KOPT-K1 (cell line): ENCODE results near the gene SNX25.

Experiments used
- H3K27ac ChIP-seq: fragments of 200-600 bp; sonication (generic); 2 replicates; pipeline ENCODE4 v1.5.1; 2016; ENCODE audit warnings: antibody characterized with exemption, mild to moderate bottlenecking, low read depth, low read length; ENCODE audit not compliant: poor library complexity, severe bottlenecking
- H3K36me3 ChIP-seq: fragments of 200-600 bp; sonication (generic); 2 replicates; pipeline ENCODE4 v1.5.1; 2017; ENCODE audit warnings: antibody characterized with exemption, mild to moderate bottlenecking, low read length, moderate library complexity; ENCODE audit not compliant: insufficient read depth
- H3K9me3 ChIP-seq: fragments of 200-600 bp; sonication (generic); 2 replicates; pipeline ENCODE4 v1.5.1; 2017; ENCODE audit warnings: antibody characterized with exemption, low read length, mild to moderate bottlenecking; ENCODE audit not compliant: insufficient read depth, poor library complexity, severe bottlenecking

Gene SNX25

GRCh38 chr4:185285632-185286393, 76.4 kb downstream of the SNX25 start:
- Histone ChIP-seq H3K27ac (no peak overlapping the region), H3K9me3 (no peaks in the 10 kb centered on the region), H3K36me3 (0 out of 2 replicates have a peak, but pooled peaks cover 11% of the 10 kb centered on the region)

GRCh38 chr4:185286571-185286970, 77.2 kb downstream of the SNX25 start:
- H3K9me3 ChIP-seq, result no peaks in the 10 kb centered on the region
- H3K27ac ChIP-seq, result no peak overlapping the region
- 0 out of 2 replicates have a peak, but pooled peaks cover 11% of the 10 kb centered on the region for H3K36me3 ChIP-seq

- Histone ChIP-seq H3K36me3 (0 out of 2 replicates have a peak, but pooled peaks cover 11% of the 10 kb centered on the region), H3K27ac (no peak overlapping the region), H3K9me3 (no peaks in the 10 kb centered on the region)
Measured at GRCh38 chr4:185287031-185287430, 77.6 kb downstream of the SNX25 start.

DNA sequence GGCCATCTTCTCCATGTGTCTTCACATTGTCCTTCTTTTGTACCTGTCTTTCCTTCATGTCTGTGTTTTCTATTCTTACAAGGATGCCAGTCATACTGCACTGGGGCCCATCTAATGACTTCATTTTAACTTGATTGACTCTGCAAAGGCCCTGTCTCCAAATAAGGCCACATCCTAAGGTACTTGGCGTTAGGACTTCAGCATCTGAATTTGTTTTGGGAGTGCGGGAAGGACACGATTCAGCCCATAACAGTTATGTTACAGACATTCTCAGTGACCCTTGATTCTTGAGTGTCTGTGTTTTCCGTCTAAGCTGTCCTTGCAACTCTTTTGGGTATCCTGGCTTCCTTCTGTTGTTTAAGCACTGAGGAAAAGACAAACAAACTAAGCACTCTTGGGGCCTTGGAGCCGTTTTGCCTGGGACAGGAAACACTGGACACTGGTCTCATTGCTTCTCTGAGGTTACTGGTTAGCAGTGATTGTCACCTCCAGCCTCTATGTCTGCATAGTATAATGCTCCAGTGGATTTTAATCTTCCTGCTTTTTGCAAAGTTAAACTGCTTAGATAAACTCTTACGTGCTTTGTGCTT, 80.7 kb downstream of the SNX25 start:
- H3K36me3 ChIP-seq, result peaks cover 21% of the 10 kb centered on the region; the same call in 1 of the 2 replicates
- H3K9me3 ChIP-seq, result no peaks in the 10 kb centered on the region
- H3K27ac ChIP-seq, result no peak overlapping the region

- Histone ChIP-seq H3K36me3 (peaks cover 21% of the 10 kb centered on the region; the same call in 1 of the 2 replicates), H3K9me3 (no peaks in the 10 kb centered on the region), H3K27ac (no peak overlapping the region)
Measured at GRCh38 chr4:185290656-185291055, 81.3 kb downstream of the SNX25 start.

GRCh38 chr4:185293202-185293601, 83.8 kb downstream of the SNX25 start:
- Histone ChIP-seq H3K36me3 (peaks cover 21% of the 10 kb centered on the region; the same call in 1 of the 2 replicates), H3K27ac (no peak overlapping the region)

GRCh38 chr4:185296665-185297460, 87.5 kb downstream of the SNX25 start:
- Histone ChIP-seq H3K9me3 (no peaks in the 10 kb centered on the region), H3K27ac (no peak overlapping the region), H3K36me3 (peaks cover 10% of the 10 kb centered on the region; the same call in 1 of the 2 replicates)

More at GRCh38 chr4:185293202-185293601, 83.8 kb downstream of the SNX25 start:
- no peaks in the 10 kb centered on the region for H3K9me3 ChIP-seq

DNA sequence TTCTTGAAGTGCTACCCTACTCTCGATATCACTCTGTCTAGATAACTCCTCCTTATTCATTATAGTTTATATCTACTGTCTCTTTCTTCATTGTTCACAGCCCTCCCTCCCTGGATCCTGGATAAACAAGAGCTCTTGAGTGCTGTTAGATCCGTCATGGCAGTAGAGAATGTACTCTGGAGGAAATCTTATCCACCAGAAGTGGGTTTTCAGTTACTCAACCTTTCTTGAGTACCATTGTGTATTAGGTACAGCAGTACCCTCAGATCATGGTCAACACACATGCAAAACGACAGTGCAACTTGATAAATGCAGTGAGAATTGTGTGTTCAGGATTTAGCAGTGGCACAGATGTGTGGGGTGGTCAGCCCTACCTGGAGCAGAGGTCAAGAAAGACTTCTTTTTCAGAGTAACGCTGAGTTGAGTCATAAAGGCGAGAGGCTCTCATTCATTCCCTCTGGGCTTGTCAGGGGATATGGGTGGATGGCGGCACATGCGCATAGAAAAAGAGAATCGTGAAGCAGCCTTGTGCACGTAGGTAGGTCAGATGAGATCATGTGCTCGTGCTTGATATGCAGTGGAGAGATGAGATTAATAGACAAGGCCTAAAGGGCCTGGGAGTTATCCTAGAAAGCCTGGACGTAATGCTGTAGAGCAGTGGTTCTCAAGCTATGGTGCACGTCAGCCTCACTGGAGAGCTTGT, 89.5 kb downstream of the SNX25 start:
- no peaks in the 10 kb centered on the region for H3K9me3 ChIP-seq
- no peaks in the 10 kb centered on the region for H3K36me3 ChIP-seq
- no peak overlapping the region for H3K27ac ChIP-seq

DNA sequence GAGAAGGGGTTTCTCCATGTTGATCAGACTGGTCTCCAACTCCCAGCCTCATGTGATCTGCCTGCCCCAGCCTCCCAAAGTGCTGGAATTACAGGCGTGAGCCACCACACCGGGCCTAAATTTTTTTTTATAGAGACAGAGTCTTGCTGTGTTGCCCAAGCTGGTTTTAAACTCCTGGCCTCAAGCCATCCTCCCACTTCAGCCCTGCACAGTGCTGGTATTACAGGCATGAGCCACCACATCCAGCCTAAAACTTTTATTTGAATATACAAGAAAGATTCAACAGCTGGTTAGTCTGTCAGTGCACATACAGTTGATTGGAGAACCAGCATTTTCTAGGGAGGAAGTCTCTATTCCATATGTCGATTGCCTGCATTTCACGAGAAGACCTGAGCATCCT, 95.1 kb downstream of the SNX25 start:
- no peaks in the 10 kb centered on the region for H3K9me3 ChIP-seq
- H3K27ac ChIP-seq, result no peak overlapping the region
- no peaks in the 10 kb centered on the region for H3K36me3 ChIP-seq

GRCh38 chr4:185304944-185305690, 95.7 kb downstream of the SNX25 start:
- no peaks in the 10 kb centered on the region for H3K36me3 ChIP-seq

DNA sequence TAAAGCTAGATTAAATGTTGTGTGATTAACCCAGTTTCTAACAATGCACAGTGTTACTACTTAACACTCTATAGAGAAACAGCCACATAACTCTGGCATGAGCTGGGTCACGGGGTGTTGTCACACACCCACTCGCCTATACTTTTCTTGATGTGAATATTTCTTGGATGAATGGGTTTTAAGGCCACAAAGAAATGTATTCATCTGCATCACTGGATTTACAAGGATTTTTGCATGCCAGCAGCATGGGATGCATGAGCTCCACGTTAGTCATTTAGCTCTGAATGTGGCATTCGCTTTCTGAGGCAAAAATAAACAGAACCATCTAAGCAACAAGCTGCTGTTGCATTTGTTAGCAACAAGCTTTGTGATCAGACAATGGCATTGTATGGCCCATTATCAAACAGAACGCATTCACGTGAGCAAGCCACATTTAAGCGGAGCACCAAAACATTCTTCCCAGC, 96.6 kb downstream of the SNX25 start:
- Histone ChIP-seq H3K36me3 (0 out of 2 replicates have a peak, but pooled peaks cover 3% of the 10 kb centered on the region), H3K9me3 (no peaks in the 10 kb centered on the region), H3K27ac (no peak overlapping the region)

More at GRCh38 chr4:185304944-185305690, 95.7 kb downstream of the SNX25 start:
- Histone ChIP-seq H3K9me3 (no peaks in the 10 kb centered on the region), H3K27ac (no peak overlapping the region)

DNA sequence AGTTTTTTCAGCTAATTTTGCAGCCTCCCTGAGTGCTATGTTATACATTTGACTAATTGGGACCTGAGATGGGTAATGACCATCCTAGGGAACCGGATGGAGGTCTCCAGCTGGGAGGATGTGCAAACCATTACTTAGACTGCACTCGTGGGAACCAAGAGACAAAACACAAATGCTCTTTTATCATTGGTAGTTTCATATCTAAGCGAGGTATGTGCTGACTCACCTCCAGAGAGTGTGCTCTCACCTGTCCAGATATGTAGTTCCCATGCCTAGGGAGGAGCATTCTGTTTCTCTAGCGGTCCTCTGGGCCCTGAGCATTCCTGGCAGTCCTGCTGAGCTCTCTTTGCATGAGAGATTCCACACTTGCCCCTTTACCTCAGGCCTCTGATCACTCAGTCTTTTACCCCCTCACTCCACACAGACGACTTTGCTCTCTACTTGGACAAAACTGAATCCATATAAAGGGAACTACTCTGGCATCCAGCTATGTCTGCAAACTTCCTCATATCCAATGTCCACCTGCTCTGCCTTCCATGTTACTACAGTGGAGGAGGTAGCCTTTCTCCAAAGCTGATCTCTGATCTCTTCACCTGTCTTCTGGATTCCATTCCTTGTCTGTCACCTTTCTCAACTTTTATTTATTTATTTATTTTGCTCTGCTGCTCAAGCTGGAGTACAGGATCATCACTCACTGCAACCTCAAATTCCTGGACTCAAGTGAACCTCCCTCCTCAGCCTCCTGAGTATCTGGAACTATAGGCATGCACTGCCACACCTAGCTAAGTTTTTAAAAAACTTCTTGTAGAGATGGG, 97.9 kb downstream of the SNX25 start:
- Histone ChIP-seq H3K27ac (no peak overlapping the region), H3K9me3 (no peaks in the 10 kb centered on the region), H3K36me3 (peaks cover 12% of the 10 kb centered on the region)

DNA sequence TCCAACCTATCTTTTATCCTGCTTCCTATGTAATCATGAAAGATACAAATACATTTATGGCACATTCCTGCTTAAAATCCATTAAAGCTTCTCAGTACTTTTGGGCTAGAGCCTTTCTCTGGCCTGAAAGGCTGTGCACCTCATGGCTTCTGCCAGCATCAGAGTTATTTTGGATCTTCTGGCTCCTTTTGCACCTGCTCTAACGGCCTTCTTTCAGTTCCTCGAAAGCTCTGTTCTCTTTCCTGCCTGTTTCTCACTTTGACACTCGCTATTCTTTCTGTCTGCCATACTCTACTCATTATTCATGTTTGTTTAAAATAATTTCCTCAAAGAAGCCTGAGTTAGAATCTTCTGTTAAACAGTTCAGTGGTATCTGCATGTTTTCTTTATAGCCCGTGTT, 100.4 kb downstream of the SNX25 start:
- H3K27ac ChIP-seq, result no peak overlapping the region
- H3K36me3 ChIP-seq, result peaks cover 20% of the 10 kb centered on the region
- no peaks in the 10 kb centered on the region for H3K9me3 ChIP-seq
